Lower leg skin (tissue), 4 donors: ENCODE data around the gene ZNF74. TPM values are rescaled to one million over a fixed set of nuclear protein-coding genes. Genes with fewer than 3 reads are reported as not detected.
A peak's percentile ranks its signal among the peaks of the same experiment; 100 is the strongest.
"Not testable (repeated sequence)": the region's sequence is repeated elsewhere in the genome, so short reads cannot be mapped to it uniquely, and the experiment has no call there.

Experiments used
- DNase-seq, 2 donors: peaks; one replicate each; pipeline ENCODE4 v3.0.0-alpha.2; 2019; ENCODE audit warnings: low spot score in 2 of 2
- H3K4me3 ChIP-seq: fragments of 200-600 bp; sonication (generic); 2 replicates; pipeline ENCODE4 v1.5.1; 2017; ENCODE audit warnings: mild to moderate bottlenecking, low read depth; ENCODE audit not compliant: poor library complexity, severe bottlenecking
- CTCF ChIP-seq, 3 donors: fragments of 450-650 bp; IDR thresholded peaks; one replicate each; pipeline ENCODE4 v1.5.1; 2016; ENCODE audit warnings: antibody characterized with exemption in 3 of 3, mild to moderate bottlenecking in 3 of 3, moderate library complexity in 2 of 3
- POLR2A ChIP-seq, 2 donors: fragments of 450-650 bp; IDR thresholded peaks; one replicate each; pipeline ENCODE4 v1.6.1; 2016 to 2017; ENCODE audit warnings: antibody characterized with exemption in 2 of 2, mild to moderate bottlenecking in 1 of 2, moderate library complexity in 1 of 2
- WGBS, 2 donors: methylation state at CpG; one replicate each; pipeline ENCODE4 v1.1.5; 2018; 5-methylcytosine and 5-hydroxymethylcytosine counted together
- intact Hi-C: fragments of 100-400 bp; cut with DNase I; formaldehyde crosslinking; loops from one replicate; pipeline ENCODE4 v1.15.0; 2023; ENCODE audit warnings: low total_unique reads
- total RNA-seq, 4 donors: library from RNA; depleted of rRNA; stranded (reverse); fragments of >200 nt; gene quantifications; one replicate each; pipeline ENCODE4 v1.1.0, GENCODE V29; 2016

Gene ZNF74
- total RNA-seq, 4 donors from 2014 or later: 11.3 to 13.2 (median 11.5) TPM

- H3K4me3 ChIP-seq: no peak overlapping the region
- TF ChIP-seq POLR2A (IDR thresholded peaks at IDR 0.05) (no peak), CTCF (IDR thresholded peaks at IDR 0.05) (no peak)
- WGBS, 2 donors: 94 to 98% methylated on average over 4 of the region's 4 CpGs
Observed at GRCh38 chr22:20408891-20409290, 14.9 kb downstream of the ZNF74 start.

GRCh38 chr22:20409385-20409784 lies 15.4 kb downstream of the ZNF74 start:
- H3K4me3 ChIP-seq, DNase-seq, intact Hi-C loops: not testable (repeated sequence)
- WGBS, 2 donors: 93 to 99% methylated on average over 3 of the region's 3 CpGs

More at GRCh38 chr22:20408891-20409290, 14.9 kb downstream of the ZNF74 start:
- intact Hi-C loops: no loop called here
- peak in 1 of 2 donors; percentile 28 for DNase-seq

GRCh38 chr22:20412474-20413216 lies 18.7 kb downstream of the ZNF74 start:
- H3K4me3 ChIP-seq: no peak overlapping the region
- DNase-seq: peak in 1 of 2 donors; percentile 45
- WGBS, 2 donors: 66 to 74% methylated on average over 10 of the region's 10 CpGs
- TF ChIP-seq CTCF (IDR thresholded peaks at IDR 0.05) (no peak), POLR2A (IDR thresholded peaks at IDR 0.05) (no peak)
- intact Hi-C loops: no loop called here

GRCh38 chr22:20413217-20414058 lies 19.5 kb downstream of the ZNF74 start:
- H3K4me3 ChIP-seq: no peak overlapping the region
- no peak for TF ChIP-seq CTCF (IDR thresholded peaks at IDR 0.05)
- TF ChIP-seq POLR2A (IDR thresholded peaks at IDR 0.05): no peak
- 94 to 96% methylated on average over 9 of the region's 9 CpGs for WGBS, 2 donors
- peak in 1 of 2 donors; percentile 56 for DNase-seq
- intact Hi-C loops: no loop called here

GRCh38 chr22:20414059-20414440 lies 20.1 kb downstream of the ZNF74 start:
- no peak for DNase-seq
- H3K4me3 ChIP-seq: no peak overlapping the region
- intact Hi-C loops: no loop called here
- WGBS, 2 donors: 89 to 93% methylated on average over 5 of the region's 5 CpGs
- TF ChIP-seq POLR2A (IDR thresholded peaks at IDR 0.05) (no peak), CTCF (IDR thresholded peaks at IDR 0.05) (no peak)

- no peak for DNase-seq
- 79 to 80% methylated on average over 3 of the region's 3 CpGs for WGBS, 2 donors
- intact Hi-C loops: no loop called here
Observed at GRCh38 chr22:20414450-20414849, 20.5 kb downstream of the ZNF74 start.

GRCh38 chr22:20415241-20415640 lies 21.3 kb downstream of the ZNF74 start:
- 93 to 95% methylated on average over 3 of the region's 3 CpGs for WGBS, 2 donors
- DNase-seq, H3K4me3 ChIP-seq: not testable (repeated sequence)
- intact Hi-C loops: loop anchor here (5.0 kb wide), 1 partner anchor 42 kb away; no protein-coding TSS in a partner anchor

More at GRCh38 chr22:20414450-20414849, 20.5 kb downstream of the ZNF74 start:
- H3K4me3 ChIP-seq: no peak overlapping the region
- no peak for TF ChIP-seq CTCF (IDR thresholded peaks at IDR 0.05)
- TF ChIP-seq POLR2A (IDR thresholded peaks at IDR 0.05): no peak

GRCh38 chr22:20415699-20416098 lies 21.7 kb downstream of the ZNF74 start:
- not testable (repeated sequence) for H3K4me3 ChIP-seq, DNase-seq
- intact Hi-C loops: loop anchor here (5.0 kb wide), 1 partner anchor 42 kb away; no protein-coding TSS in a partner anchor
- 90 to 91% methylated on average over 3 of the region's 3 CpGs for WGBS, 2 donors
